Measurements from ENCODE around the gene ADGRG2. TPM values are rescaled to one million over a fixed set of nuclear protein-coding genes. Genes with fewer than 3 reads are reported as not detected.

ADGRG2 gene
- total and polyA plus RNA-seq, 2 of the 13 experiments (the other 11 are each of a cell fraction or from before 2014, with no cell fraction given): not detected

DNA sequence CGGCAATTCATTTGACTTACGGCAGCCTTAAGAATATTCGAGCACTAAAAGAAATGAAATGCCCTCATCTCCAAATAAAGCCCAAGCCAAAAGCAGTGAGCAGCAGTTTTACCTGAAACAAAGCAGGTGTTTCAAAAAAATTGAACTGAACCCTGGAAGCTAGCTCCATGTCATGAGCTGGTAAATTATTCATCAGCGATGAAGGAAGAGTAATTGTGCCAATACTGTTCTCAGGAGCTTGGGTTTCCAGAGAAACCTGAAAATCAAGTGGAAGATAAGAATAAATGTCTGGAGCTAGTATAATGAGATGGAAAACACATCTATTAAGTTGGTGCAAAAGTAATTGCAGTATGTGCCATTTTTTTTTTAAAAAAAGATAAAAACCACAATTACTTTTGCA lies 114.4 kb downstream of the ADGRG2 start:
- Histone ChIP-seq H3K27ac (ENCODE audit: extremely low read length, insufficient read depth, low read length) (no peak overlapping the region), H3K4me2 (ENCODE audit: low read depth, low read length) (no peak overlapping the region), H3K27me3 (ENCODE audit: control insufficient read depth in 1 of 2, insufficient read depth in 2 of 2, low read length in 2 of 2) (no peaks in the 10 kb centered on the region), H3K36me3 (replicated peaks in 1 of 2; ENCODE audit: control insufficient read depth in 1 of 2, insufficient read depth in 2 of 2, low read length in 2 of 2) (no peaks in the 10 kb centered on the region), H4K20me1 (ENCODE audit: insufficient read depth, low read length) (no peaks in the 10 kb centered on the region), H2AFZ (ENCODE audit: low read length) (no peak overlapping the region), H3K79me2 (ENCODE audit: insufficient read depth, low read length) (no peaks in the 10 kb centered on the region), H3K9me3 (ENCODE audit: low read length) (no peaks in the 10 kb centered on the region), H3K9ac (ENCODE audit: insufficient read depth, low read depth, low read length) (no peak overlapping the region), H3K4me3 (replicated peaks in 1 of 3; ENCODE audit: insufficient read depth in 1 of 3, low read depth in 2 of 3, low read length in 3 of 3) (no peak overlapping the region), H3K4me1 (ENCODE audit: insufficient read depth, low read length) (no peaks in the 10 kb centered on the region)
- DNase-seq (ENCODE audit: low spot score) (no peak), FAIRE-seq (no peak), ATAC-seq (no peak)
- TF ChIP-seq, protein P1, sequence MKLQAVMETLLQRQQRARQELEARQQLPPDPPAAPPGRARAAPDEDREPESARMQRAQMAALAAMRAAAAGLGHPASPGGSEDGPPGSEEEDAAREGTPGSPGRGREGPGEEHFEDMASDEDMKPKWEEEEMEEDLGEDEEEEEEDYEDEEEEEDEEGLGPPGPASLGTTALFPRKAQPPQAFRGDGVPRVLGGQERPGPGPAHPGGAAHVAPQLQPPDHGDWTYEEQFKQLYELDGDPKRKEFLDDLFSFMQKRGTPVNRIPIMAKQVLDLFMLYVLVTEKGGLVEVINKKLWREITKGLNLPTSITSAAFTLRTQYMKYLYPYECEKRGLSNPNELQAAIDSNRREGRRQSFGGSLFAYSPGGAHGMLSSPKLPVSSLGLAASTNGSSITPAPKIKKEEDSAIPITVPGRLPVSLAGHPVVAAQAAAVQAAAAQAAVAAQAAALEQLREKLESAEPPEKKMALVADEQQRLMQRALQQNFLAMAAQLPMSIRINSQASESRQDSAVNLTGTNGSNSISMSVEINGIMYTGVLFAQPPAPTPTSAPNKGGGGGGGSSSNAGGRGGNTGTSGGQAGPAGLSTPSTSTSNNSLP (IDR thresholded peaks at IDR 0.05; ENCODE audit: low read depth, low read length): no peak
- no peak for TF ChIP-seq TGIF2 (CRISPR knock-in tag; IDR thresholded peaks at IDR 0.05)
- TF ChIP-seq ETV6 (CRISPR knock-in tag; conservative IDR thresholded peaks at IDR 0.05): no peak
- TF ChIP-seq, protein P2, sequence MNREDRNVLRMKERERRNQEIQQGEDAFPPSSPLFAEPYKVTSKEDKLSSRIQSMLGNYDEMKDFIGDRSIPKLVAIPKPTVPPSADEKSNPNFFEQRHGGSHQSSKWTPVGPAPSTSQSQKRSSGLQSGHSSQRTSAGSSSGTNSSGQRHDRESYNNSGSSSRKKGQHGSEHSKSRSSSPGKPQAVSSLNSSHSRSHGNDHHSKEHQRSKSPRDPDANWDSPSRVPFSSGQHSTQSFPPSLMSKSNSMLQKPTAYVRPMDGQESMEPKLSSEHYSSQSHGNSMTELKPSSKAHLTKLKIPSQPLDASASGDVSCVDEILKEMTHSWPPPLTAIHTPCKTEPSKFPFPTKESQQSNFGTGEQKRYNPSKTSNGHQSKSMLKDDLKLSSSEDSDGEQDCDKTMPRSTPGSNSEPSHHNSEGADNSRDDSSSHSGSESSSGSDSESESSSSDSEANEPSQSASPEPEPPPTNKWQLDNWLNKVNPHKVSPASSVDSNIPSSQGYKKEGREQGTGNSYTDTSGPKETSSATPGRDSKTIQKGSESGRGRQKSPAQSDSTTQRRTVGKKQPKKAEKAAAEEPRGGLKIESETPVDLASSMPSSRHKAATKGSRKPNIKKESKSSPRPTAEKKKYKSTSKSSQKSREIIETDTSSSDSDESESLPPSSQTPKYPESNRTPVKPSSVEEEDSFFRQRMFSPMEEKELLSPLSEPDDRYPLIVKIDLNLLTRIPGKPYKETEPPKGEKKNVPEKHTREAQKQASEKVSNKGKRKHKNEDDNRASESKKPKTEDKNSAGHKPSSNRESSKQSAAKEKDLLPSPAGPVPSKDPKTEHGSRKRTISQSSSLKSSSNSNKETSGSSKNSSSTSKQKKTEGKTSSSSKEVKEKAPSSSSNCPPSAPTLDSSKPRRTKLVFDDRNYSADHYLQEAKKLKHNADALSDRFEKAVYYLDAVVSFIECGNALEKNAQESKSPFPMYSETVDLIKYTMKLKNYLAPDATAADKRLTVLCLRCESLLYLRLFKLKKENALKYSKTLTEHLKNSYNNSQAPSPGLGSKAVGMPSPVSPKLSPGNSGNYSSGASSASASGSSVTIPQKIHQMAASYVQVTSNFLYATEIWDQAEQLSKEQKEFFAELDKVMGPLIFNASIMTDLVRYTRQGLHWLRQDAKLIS (CRISPR knock-in tag; IDR thresholded peaks at IDR 0.05): no peak
- no peak for TF ChIP-seq ZNF543 (CRISPR knock-in tag; IDR thresholded peaks at IDR 0.05)
- TF ChIP-seq, protein P3, sequence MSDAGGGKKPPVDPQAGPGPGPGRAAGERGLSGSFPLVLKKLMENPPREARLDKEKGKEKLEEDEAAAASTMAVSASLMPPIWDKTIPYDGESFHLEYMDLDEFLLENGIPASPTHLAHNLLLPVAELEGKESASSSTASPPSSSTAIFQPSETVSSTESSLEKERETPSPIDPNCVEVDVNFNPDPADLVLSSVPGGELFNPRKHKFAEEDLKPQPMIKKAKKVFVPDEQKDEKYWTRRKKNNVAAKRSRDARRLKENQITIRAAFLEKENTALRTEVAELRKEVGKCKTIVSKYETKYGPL (CRISPR knock-in tag; IDR thresholded peaks at IDR 0.05): no peak
- TF ChIP-seq, protein P4, sequence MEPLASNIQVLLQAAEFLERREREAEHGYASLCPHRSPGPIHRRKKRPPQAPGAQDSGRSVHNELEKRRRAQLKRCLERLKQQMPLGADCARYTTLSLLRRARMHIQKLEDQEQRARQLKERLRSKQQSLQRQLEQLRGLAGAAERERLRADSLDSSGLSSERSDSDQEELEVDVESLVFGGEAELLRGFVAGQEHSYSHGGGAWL (CRISPR knock-in tag; IDR thresholded peaks at IDR 0.05): no peak
- BruUV-seq (replicated peaks): no TSS peak
- 88% methylated on average over 4 of the region's 4 CpGs for WGBS (ENCODE audit: low lambda C conversion rate)
- ChIA-PET POLR2A (no interaction called here), CTCF (ENCODE audit: low intra/inter-chr PET ratio, low total read pairs) (no interaction called here)
- in situ Hi-C loops (cut with HindIII; ENCODE audit: extremely low pct_ligation_motif_present, low pct_unique_long_range_greater_than_20kb): loop anchor here (10.0 kb wide), 1 partner anchor 73 kb away; no protein-coding TSS in a partner anchor
- intact Hi-C loops (cut with micrococcal nuclease; ENCODE audit: unreplicated experiment): loop anchor here (2.0 kb wide), 1 partner anchor 75 kb away; no protein-coding TSS in a partner anchor

Data from HepG2 (cell line).